HFF-Myc (cell line): Measurements from ENCODE around the gene TBL1X.

Experiments
- DNase-seq: peaks from one replicate; pipeline ENCODE4 v3.0.0-alpha.2; 2011; ENCODE audit warnings: low read depth; ENCODE audit errors: extremely low read depth
- H3K4me3 ChIP-seq: replicated peaks from 2 replicates; pipeline ENCODE4 v1.5.1; 2011; ENCODE audit warnings: low read depth, mild to moderate bottlenecking, control low read depth, low read length
- CTCF ChIP-seq: IDR thresholded peaks from 2 replicates; pipeline ENCODE4 v1.5.1; 2012; ENCODE audit warnings: mild to moderate bottlenecking, low read depth, low read length, control low read depth; ENCODE audit errors: missing control alignments

Gene TBL1X

GRCh38 chrX:9515489-9515888, 50.6 kb downstream of the TBL1X start:
- no peak overlapping the region for H3K4me3 ChIP-seq
- no peak for TF ChIP-seq CTCF
- DNase-seq, result no peak

- DNase-seq, result no peak
- H3K4me3 ChIP-seq, result no peak overlapping the region
- TF ChIP-seq CTCF, result no peak
These were observed 51.2 kb downstream of the TBL1X start for GRCh38 chrX:9515973-9516538.

GRCh38 chrX:9516635-9517034, 51.8 kb downstream of the TBL1X start:
- no peak overlapping the region for H3K4me3 ChIP-seq
- TF ChIP-seq CTCF, result no peak
- DNase-seq, result no peak

- no peak for DNase-seq
- TF ChIP-seq CTCF, result no peak
- H3K4me3 ChIP-seq, result no peak overlapping the region
These were observed 53.2 kb downstream of the TBL1X start for GRCh38 chrX:9518051-9518450.

GRCh38 chrX:9518889-9519288, 54.0 kb downstream of the TBL1X start:
- DNase-seq, result no peak
- no peak for TF ChIP-seq CTCF
- no peak overlapping the region for H3K4me3 ChIP-seq

GRCh38 chrX:9519546-9520216, 54.8 kb downstream of the TBL1X start:
- H3K4me3 ChIP-seq, result no peak overlapping the region
- no peak for DNase-seq
- no peak for TF ChIP-seq CTCF

GRCh38 chrX:9520217-9520590, 55.3 kb downstream of the TBL1X start:
- no peak for TF ChIP-seq CTCF
- no peak overlapping the region for H3K4me3 ChIP-seq
- DNase-seq, result no peak
